Left colon (tissue), 2 donors: ENCODE results near the gene MCF2L2. TPM values are rescaled to one million over a fixed set of nuclear protein-coding genes. Genes with fewer than 3 reads are reported as not detected.
A peak's percentile ranks its signal among the peaks of the same experiment; 100 is the strongest.

ENCODE experiments used
- ATAC-seq: fragments of 200-7000 bp; cut with Tn5 transposase; one replicate; pipeline ENCODE4 v1.9.1; 2020; ENCODE audit warnings: mild to moderate bottlenecking, moderate library complexity
- DNase-seq, 2 donors: peaks; one replicate each; pipeline ENCODE4 v3.0.0-alpha.2; 2020
- intact Hi-C, 2 donors: fragments of 100-400 bp; cut with DNase I in 1 of 2; cut with micrococcal nuclease in 1 of 2; formaldehyde crosslinking; loops; one replicate each; pipeline versions ENCODE4 v1.11.2 to v1.14.0; 2022; cut with DNase I, micrococcal nuclease
- total RNA-seq, 2 donors: library from RNA; stranded (reverse); fragmentation: NEBNext Ultra II Directional; extraction: Animal tissue kit (Norgen Biotek cat#: 25700); gene quantifications; one replicate each; pipeline ENCODE4 v1.2.1, GENCODE V29; 2021
- donor health status: DM: no; HTN: no; CAD: no.
- donor health status: DM: yes; HTN: yes; CAD: no.

Gene MCF2L2
- total RNA-seq, 2 donors from 2014 or later, result 0.75 to 1.1 TPM

DNA sequence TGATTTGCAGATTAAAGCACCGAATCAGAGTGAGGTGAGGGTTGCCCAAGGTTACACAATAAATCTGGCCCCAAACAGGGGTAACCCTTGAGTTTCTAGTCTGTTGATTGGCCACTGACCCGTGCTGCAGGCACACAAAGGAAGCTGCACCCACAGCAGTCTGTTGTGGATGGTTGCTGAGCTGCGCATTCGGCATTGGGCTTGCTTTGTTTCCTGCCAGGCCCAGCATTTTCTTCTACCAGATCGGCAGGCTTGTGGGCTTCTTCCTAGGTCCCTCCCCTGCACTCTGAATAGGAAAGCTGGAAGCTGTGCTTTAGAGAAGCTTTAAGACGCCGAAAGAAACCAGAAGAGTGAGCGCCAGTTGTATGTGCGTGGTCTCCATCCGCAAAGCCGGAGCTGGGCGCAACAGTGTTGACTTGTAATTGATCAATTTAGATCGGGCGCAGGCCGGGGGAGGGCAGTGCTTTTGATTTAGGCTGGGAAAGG lies 163.2 kb downstream of the MCF2L2 start:
- ATAC-seq, result peak; percentile 24
- DNase-seq, result peak in 1 of 2 donors; percentile 35
- intact Hi-C loops, result no loop called here

DNA sequence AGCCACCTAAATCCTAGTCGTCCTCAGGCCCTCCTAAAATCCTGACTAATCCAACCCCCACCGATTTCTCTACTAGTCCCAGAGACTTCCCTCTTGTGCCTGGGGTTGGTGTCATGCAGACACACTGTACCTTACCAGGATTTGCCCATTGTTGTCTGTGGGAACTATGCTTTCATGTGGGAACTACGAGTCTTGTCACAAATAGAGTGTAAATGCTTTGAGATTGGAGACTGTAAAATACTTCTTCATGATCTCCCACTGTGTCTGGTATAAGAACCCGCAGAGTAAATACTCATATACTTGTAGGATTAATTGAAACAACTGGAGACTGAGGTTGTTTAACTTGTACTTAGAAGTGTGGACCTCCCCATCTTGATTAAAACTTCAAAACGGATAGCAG lies 164.2 kb downstream of the MCF2L2 start:
- no peak for DNase-seq
- ATAC-seq, result no peak

DNA sequence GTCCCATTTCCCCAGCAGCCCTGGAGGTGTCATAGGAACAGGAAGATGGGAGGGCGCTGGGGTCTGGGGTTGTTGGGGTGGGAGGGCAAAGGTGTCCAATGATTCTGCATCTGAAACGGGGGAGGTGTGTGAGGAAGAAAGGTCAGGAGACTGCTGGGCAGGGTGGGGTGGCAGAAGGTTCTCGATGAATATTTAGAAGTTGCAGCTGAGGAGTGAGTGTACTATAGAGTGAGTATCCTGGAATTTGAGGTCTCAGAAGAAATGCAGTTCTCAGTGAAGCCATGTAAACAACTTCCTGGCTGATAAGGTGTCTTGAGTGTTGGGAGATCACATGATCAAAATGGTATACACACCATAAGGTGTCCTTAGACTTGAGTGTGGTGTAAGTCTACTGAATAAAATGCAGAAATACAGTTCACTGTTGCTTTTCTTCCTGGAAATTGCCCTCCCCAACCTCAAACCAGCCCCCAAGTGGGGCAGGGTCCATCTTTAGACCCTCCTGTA lies 165.5 kb downstream of the MCF2L2 start:
- no peak for DNase-seq
- ATAC-seq, result no peak
- intact Hi-C loops, result no loop called here

More for the DNA sequence above, 164.2 kb downstream of the MCF2L2 start:
- intact Hi-C loops, result no loop called here

DNA sequence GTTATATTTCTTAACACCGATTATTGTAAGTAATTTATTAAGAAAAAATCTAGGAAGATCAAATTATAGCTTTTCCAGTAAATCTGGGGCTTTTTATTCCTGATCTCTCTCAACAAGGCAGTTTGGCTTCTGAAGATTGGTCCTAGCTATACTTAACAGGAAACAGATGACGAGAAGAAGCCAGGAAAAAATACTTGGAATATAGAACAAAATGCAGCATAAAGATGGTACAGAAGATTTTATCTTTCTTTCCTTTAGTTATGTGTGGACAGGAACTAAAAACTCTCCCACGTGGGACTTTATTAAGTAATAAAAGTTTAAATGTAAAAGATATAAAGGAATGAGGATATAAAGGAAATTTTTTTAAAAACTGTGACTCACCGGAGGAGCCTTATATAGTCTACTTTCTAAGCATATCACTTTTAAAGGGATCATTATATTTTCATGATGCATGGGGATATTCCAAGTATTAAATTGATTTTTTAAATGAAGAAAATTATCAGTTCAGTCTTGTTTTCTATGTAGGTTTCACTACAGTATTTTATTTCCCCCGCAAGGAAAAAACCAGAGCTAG lies 167.2 kb downstream of the MCF2L2 start:
- ATAC-seq (peak; percentile 3), DNase-seq (no peak)
- intact Hi-C loops, result no loop called here

DNA sequence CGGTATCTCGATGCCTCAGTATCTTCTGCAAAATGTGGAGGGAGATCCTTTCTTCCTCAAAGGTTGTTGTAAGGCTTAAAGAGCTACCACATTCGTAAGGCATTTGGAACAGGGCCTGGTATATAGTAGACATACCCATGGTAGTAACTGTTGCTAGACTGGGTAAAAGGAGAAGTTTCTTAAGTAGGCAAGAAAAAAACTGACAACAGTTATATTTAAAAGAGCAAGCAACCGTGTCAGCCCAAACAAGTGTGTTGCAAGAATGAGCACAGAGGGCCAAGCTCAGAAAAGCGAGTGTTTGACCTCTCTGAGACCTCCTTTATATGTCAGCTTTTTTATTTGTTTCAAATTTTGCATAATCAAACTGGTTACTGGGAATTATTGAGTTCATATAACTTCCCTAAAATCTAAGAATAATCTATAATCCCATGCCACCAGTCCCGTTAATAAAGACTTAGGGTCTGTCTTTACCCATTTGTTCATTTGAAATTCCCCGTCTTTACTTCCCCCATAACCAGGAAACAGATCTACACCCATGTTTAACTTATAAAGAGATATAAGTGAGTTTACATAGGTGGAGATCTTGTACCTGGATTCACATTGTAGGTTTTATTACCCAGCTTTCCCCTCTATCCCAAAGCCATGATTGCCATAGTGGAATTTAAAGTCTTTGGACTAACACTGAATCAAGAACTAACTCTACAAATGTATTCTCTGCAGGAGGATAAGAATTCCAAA lies 168.1 kb downstream of the MCF2L2 start:
- intact Hi-C loops, result no loop called here
- DNase-seq (no peak), ATAC-seq (peak; percentile 61)

DNA sequence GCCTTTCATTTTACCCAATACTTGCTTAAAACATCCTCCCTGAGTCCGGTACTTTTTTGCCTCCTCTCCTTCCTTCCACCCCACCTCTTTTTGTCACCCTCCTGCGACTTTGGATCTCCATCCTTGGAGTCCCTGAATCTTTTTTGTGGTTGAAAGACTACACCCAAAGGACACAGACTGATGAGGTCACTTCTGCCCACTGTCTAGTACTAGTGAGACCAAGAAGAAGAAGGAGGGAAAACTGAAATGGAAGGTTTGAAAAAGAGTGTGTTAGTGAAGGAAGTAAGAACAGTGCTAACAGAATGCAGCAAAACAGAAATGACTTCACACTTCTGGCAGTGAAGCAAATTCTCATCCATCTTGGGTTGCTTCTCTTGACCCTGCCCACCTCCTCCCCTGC lies 168.8 kb downstream of the MCF2L2 start:
- intact Hi-C loops, result no loop called here
- DNase-seq (no peak), ATAC-seq (no peak)

DNA sequence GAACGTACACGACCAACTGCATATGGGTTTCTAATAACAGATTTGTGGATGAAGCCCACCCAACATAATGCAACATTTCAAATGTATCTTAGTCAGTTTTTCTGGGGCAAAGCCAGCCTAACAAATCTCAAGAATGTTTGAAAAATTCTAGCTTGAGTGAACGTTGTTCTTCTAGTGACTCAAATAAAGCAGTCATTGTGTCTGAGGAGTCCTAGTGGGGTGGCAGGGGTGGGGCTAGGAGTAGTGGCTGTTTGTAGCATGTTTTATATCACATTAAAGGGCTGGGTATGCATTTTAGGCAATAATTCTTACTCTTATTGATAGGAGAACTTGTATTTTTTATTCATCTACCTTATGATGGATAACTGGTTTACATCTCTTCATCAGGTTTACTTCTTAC lies 169.3 kb downstream of the MCF2L2 start:
- intact Hi-C loops, result no loop called here
- DNase-seq (peak in 1 of 2 donors; percentile 39), ATAC-seq (peak; percentile 13)

DNA sequence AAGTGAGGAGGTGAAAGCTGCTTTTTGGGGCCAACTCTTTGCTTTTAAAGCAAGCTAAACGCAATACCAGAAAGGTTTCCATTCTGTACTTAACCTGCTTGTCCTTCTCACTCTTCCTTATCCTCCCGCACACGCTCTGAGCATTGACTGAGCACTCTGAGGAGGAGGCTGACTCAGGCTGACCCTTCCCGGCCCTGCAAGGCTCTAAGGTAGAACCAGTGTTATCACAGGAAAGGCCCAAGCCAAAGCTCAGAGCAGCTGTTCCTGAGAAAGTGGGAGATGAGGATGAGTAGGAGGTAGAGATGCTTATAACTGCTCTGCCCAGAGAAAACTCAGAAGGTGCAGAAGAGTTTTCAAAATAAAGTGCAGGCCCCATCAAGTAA lies 173.1 kb downstream of the MCF2L2 start:
- ATAC-seq (peak; percentile 21), DNase-seq (peak in 1 of 2 donors; percentile 40)
- intact Hi-C loops, result no loop called here

DNA sequence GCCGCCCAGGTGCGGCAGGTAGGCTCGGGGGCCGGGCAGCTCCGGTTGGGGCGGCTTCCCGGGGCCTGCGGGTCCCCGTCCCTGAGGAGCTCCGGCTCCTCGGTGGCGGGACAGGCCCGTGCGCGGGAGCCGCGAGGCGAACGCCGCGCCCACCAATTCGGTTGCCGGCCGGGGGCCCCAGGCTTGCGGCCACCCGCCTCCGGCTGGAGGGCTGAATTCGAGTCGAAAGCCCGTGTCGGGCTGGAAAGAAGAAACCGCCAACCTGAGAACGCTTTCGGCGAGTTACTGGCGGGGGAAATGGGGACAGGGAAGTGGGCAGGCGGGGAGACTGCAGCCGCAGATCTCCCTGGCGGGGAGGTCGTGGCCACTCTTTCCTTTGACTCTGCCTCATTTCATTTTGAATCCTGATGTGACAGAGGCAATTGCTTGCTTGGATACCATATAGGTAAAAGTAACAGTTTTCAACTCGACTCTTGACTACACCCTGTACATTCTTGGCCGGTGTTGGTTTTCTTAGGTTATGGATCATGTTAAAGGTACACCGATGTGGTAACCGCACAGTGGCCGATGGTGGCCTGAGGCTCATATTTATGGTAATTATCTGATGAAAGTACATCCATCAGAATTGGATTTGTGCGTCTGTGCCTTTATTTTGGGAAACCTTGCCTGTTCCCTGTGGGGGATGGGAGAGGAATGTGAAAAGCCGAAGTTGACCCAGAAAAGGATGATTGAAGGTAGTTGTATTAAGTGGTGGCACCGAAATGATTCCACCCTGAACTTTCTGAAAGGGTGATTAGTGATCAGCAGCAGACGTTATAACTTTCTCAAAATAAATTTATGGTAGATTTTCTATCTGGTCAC lies 173.7 kb downstream of the MCF2L2 start:
- ATAC-seq (peak; percentile 14), DNase-seq (peak in 1 of 2 donors; percentile 59)
- intact Hi-C loops, result no loop called here

DNA sequence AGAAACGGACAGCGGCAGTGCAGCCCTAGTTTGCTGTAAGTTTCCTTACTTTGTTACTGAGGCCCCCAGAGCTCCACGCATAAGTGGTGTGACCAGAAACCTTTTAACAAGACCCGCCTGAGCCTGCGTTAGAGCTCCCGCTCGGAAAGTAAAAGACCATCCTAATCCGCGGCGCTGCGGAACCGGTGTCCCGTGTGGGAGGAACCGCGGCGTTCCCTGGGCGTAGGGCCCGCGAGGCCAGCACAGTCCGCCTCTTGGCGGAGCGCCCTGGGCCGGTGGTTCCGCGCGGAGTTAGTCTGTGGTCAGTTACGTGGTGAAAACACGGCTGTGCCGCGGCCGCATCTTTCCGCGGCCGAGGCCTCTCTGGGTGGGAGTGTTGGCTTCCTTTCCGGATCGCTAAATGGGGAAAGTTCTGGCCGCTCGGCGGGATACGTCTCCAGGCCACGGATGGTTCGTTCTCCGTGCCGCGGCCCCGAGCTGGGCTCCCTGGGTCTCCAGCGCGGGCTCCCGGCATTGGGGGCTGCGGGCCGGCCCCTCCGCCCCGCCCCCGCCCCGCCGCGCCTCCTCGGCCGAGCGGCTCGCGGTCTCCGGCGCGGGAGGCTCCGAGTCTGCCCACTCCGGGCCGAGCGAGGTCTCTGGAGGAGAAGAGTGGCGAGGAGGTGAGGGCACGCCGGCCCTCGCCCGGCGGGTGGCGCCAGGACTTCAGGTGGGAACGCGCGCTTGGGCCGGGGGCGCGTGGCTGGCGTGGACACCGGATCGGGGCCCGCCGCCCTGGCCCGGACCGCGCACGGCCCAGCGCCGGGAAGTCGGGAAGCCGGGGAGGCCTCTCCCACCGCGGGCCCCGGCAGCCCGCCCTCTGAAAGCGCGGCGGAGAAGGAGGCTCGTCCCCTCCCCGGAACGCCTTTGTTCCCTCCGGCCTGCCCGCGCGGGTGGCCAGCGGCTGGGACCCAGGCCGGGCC lies 174.6 kb downstream of the MCF2L2 start:
- ATAC-seq (peak; percentile 54), DNase-seq (peak; percentile 55 to 70)
- intact Hi-C loops, result no loop called here

DNA sequence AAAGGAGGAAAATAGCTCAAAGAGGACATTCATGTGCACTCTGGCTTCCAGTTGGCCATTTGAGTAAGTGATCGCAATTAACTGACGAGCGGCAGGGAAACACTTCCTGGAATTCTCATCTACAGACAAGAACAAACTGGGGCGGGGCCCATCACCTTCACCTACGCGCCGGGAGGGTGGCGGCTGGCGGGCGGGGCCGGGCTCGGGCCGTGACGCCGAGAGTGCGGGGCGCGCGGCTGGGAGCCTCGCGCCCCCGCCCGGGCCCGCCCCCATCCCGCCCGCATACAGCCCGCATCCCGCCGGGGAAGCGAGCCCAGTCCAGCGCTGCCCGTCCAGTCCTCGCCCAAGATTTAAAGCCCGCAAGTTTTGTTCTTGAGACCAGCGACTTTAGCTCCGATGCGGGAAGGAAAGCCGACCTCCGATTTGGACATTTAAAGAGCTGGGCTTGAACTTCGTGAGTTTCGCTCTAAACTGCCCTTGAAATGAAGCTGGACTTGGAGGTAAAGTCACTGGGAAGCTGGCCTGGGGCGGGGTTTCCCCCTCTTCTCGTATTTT lies 175.4 kb downstream of the MCF2L2 start, which contains the start of gene B3GNT5:
Gene B3GNT5 (plus strand): TSS at position 281 of the 555 bp plus-strand sequence. CDS start 16,546 bp downstream, outside the sequence.
- intact Hi-C loops, result no loop called here

DNA sequence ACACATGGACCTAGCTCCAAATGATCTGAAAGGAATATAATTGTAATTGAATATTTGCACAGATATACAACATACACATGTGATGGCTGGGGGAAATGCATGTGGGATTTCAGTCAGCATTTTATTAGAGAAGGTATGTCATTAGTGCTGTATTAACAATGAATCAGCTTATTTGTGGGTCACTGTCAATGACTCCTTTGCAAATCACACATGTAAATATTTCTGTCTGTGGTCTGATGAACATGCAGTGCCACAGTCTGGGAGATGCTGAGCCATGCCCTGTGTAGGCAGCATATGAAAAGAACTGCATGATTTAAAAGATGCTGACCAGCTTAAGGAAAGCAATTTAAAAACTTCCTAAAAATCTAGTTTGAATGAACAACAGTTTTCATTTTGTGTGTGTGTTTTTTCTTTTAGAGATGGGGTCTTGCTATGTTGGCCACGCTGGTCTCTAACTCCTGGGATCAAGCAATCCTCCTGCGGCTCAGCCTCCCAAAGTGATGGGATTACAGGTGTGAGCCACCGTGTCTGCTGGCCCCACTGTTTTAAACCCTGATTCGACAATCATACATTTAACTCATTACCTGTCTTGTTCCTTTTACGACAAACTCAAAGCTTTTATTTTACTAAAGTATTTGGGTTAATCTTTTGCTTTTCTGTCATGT lies 176.2 kb downstream of the MCF2L2 start:
- intact Hi-C loops, result no loop called here
- DNase-seq, result no peak
- no peak for ATAC-seq

More for the DNA sequence above, 175.4 kb downstream of the MCF2L2 start, which contains the start of gene B3GNT5:
- ATAC-seq (peak; percentile 80), DNase-seq (peak; percentile 91 to 92)

DNA sequence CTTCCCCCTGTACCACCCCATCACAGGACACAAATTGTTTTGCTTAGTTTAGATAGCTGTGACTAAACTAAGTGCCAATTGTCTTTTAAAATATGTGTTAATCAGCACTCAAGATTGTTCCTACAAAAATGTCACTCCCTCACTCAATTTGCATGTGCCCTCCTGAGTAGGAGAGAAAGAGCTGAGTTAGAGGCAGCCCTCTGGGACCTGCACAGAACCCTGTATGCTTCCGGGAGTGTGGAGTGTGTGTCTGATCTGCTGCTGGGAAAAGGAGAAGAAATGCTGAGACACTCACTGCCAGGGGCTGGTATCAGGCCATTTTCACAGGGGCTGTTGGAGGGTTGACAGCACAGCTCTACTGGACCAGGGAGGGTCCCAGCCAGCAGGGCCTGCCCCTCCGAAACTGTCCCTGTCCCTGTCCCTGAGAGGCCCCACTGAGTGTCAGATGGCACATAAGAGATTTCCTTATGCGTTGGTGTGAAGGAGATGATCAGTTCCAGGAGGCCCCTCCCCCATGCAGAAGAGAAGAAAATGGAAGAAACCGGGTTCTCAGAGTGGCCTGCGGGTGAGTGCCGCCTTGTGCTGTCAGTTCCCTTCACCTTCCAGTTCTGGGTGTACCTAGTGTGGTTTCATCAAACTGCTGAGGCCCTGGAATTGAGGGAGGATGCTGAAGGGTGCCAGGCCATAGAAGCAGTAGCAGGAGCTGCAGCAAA lies 179.3 kb downstream of the MCF2L2 start:
- no peak for ATAC-seq
- no peak for DNase-seq
- intact Hi-C loops, result no loop called here

DNA sequence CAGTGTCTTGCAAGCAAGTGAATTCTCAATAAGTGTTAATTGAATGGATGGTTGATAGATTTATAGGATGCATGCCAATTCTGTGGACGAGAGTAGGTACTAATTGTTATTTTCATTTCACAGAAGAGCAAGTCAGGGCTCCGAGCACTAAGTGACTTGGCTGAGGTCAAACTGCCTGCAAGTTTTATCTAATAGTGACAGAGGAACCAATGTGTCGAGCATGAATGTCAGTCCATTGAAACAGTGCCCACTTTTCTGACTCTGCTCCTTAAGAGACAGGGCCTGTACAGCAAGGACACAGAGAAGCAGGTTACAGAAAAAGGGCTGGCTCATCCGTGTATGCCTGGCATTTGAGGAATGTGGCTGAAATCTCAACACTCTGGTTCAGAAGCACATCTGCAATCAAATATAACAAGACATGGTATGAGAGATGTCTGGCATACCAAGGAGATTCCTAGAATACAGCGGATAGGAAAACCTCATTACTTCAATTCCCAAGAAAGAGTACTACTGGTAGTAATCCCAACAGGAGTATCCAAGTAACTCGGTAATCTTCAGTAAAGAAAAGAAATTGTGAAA lies 181.3 kb downstream of the MCF2L2 start:
- intact Hi-C loops, result no loop called here
- ATAC-seq (no peak), DNase-seq (no peak)

DNA sequence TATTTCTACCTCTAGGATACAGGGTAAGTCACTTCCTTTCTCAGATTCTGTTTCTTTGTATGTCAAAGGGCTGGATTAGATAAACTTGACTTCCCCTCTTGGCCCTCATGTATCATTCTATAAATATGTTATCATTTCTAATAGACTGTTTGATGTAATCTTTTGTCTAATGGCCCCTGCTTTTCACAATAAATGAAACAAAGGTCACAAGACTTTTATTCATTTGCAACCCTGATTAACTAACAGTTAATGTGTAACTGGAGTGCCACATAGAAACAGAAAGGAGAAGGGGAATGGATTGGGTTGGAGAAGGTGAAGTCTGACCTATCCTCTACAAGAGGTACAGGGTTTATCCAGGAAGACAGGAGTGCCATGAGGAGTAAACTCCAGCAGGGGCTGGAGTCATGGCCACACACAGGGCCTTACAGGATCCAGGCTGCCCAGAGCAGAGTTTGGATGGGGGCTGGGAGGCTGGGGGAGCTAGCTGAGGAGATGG lies 183.4 kb downstream of the MCF2L2 start:
- intact Hi-C loops, result no loop called here
- ATAC-seq (peak; percentile 94), DNase-seq (no peak)

DNA sequence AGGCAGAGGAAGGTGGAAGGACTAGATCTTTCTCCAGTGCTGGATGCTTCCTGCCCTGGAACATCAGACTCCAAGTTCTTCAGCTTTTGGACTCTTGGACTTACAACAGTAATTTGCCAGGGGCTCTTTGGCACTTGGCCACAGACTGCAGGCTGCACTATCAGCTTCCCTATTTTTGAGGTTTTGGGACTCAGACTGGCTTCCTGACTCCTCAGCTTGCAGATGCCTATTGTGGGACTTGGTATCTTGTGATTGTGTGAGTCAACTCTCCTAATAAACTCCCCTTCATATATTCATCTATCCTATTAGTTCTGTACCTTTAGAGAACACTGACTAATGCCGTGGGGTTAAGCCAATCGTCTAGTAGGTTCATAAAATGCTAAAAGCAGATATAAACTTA lies 184.2 kb downstream of the MCF2L2 start:
- DNase-seq, result peak; percentile 53 to 69
- intact Hi-C loops, result no loop called here
- ATAC-seq, result peak; percentile 54
